Measurements from ENCODE around the gene BAIAP2L1. TPM values are rescaled to one million over a fixed set of nuclear protein-coding genes. Genes with fewer than 3 reads are reported as not detected.

BAIAP2L1 gene
- total RNA-seq, 1 donor from 2014 or later: 19.7 TPM

- DNase-seq (ENCODE audit: low read depth): peak; percentile 51
- Histone ChIP-seq H3K36me3 (ENCODE audit: control insufficient read depth, insufficient read depth, low read length) (no peaks in the 10 kb centered on the region), H3K4me3 (ENCODE audit: low read depth, low read length) (peak overlapping the region; percentile 87), H3K27me3 (ENCODE audit: control insufficient read depth, insufficient read depth, low read length) (no peaks in the 10 kb centered on the region)
- TF ChIP-seq CTCF (IDR thresholded peaks at IDR 0.05; ENCODE audit: insufficient read depth, low read length, severe bottlenecking): no peak
- FAIRE-seq: no peak
Measured at GRCh38 chr7:98399890-98400541, 874 bp downstream of the BAIAP2L1 start.

GRCh38 chr7:98399462-98399861, 1.4 kb downstream of the BAIAP2L1 start:
- DNase-seq (ENCODE audit: low read depth): peak; percentile 91
- Histone ChIP-seq H3K36me3 (ENCODE audit: control insufficient read depth, insufficient read depth, low read length) (no peaks in the 10 kb centered on the region), H3K27me3 (ENCODE audit: control insufficient read depth, insufficient read depth, low read length) (no peaks in the 10 kb centered on the region), H3K4me3 (ENCODE audit: low read depth, low read length) (peak overlapping the region; percentile 87)
- TF ChIP-seq CTCF (IDR thresholded peaks at IDR 0.05; ENCODE audit: insufficient read depth, low read length, severe bottlenecking): no peak
- no peak for FAIRE-seq

GRCh38 chr7:98398567-98399372, 2.1 kb downstream of the BAIAP2L1 start:
- FAIRE-seq (no peak), DNase-seq (ENCODE audit: low read depth) (peak; percentile 54)
- H3K4me3 ChIP-seq (ENCODE audit: low read depth, low read length): peak overlapping the region; percentile 87
- H3K36me3 ChIP-seq (ENCODE audit: control insufficient read depth, insufficient read depth, low read length): no peaks in the 10 kb centered on the region
- H3K27me3 ChIP-seq (ENCODE audit: control insufficient read depth, insufficient read depth, low read length): no peaks in the 10 kb centered on the region
- TF ChIP-seq CTCF (IDR thresholded peaks at IDR 0.05; ENCODE audit: insufficient read depth, low read length, severe bottlenecking): no peak

- DNase-seq (ENCODE audit: low read depth) (no peak), FAIRE-seq (no peak)
- H3K4me3 ChIP-seq (ENCODE audit: low read depth, low read length): no peak overlapping the region
- TF ChIP-seq CTCF (IDR thresholded peaks at IDR 0.05; ENCODE audit: insufficient read depth, low read length, severe bottlenecking): no peak
- H3K36me3 ChIP-seq (ENCODE audit: control insufficient read depth, insufficient read depth, low read length): no peaks in the 10 kb centered on the region
- no peaks in the 10 kb centered on the region for H3K27me3 ChIP-seq (ENCODE audit: control insufficient read depth, insufficient read depth, low read length)
Measured at GRCh38 chr7:98396768-98397167, 4.1 kb downstream of the BAIAP2L1 start.

- FAIRE-seq: no peak
- H3K4me3 ChIP-seq (ENCODE audit: low read depth, low read length): no peak overlapping the region
- H3K36me3 ChIP-seq (ENCODE audit: control insufficient read depth, insufficient read depth, low read length): no peaks in the 10 kb centered on the region
- TF ChIP-seq CTCF (IDR thresholded peaks at IDR 0.05; ENCODE audit: insufficient read depth, low read length, severe bottlenecking): no peak
- no peak for DNase-seq (ENCODE audit: low read depth)
- no peaks in the 10 kb centered on the region for H3K27me3 ChIP-seq (ENCODE audit: control insufficient read depth, insufficient read depth, low read length)
Measured at GRCh38 chr7:98395951-98396350, 4.9 kb downstream of the BAIAP2L1 start.

Measured in bronchial epithelial cell (primary cell).